ENCODE results near the gene DPH1. TPM values are rescaled to one million over a fixed set of nuclear protein-coding genes. Genes with fewer than 3 reads are reported as not detected.

DPH1 gene
- 57.2 and 64.1 TPM in 2 replicates for total RNA-seq

DNA sequence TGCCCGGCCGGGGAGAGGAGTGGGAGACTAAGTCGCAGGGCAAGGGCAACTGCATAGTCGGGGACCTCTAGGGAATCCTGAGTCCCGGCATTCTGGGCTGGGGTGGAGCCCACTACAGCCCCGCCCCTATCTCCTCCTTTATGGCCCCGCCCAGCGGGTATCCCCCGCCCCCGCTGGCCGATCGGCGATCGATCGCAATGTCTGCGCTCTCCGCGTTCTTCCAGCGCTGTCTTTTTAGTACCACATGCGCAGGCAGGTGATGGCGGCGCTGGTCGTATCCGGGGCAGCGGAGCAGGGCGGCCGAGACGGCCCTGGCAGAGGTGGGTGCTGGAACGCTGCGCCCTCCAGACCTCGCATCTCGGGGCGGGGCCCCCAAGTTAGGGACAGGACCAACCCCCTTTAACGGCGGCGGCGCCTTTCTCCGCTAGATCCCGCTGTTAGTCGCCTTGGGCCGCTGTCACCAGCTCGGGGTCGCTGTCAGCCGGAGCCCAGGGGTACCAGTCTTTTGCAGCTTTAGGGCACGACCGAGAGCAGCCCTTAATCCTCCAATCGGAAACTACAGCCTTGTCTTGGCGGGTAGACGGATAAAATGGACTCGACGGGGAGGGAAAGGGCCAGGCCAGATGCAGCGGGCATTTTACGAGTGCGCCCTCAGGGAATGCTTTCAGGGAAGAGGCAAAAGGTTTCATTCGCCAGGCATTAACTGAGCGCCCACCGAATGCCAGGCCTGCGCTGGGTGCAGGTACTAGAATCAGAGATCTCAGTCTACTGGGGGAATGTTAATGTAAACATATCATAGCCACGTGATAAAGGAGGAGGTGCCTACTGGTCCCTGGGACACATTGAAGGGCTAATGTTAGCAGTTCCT lies at the start of gene DPH1:
TSS of gene DPH1 (plus strand) at position 243 of the 868 bp plus-strand sequence. CDS start at position 260, 17 bp downstream.

GRCh38 chr17:2025220-2025621 lies 4.7 kb upstream of the DPH1 start, which contains the start of gene RTN4RL1:
Gene RTN4RL1 (minus strand): TSS chr17:2025334. CDS start chr17:2024865, 469 bp downstream.

DNA sequence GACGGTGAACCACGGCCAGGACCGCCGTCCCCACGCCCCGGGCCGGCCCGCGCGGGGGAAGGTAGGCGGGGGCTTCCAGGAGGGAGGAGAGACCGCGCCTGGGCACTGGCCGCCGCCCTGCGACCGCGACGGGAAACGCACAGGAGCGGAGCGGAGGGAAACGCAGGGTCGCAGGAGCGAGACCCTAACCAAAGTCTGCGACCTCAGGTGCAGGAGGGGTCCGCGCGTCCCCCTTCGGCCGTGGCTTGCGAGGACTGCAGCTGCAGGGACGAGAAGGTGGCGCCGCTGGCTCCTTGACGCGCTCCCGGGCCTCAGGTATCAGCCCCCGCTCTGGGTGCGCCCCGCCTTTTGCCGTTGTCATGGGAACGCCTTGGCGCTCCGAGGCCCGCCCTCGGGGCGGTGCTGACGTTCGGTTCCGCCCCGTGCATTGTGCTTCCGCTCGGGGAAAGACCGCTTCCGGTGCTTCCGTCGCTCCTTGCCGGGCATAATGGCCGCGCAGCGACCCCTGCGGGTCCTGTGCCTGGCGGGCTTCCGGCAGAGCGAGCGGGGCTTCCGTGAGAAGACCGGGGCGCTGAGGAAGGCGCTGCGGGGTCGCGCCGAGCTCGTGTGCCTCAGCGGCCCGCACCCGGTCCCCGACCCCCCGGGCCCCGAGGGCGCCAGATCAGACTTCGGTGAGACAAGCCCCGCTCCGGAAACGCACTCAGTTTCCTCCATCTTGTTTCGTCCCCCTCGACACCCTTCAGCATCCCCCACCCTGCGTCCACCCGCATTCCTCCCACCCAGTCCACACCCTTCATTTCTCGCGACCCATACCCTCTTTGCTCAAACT lies 11.8 kb downstream of the DPH1 start, which contains the start of gene OVCA2:
TSS of gene OVCA2 (plus strand) at position 462 of the 829 bp plus-strand sequence. CDS start at position 488, 26 bp downstream.

GRCh38 chr17:2054512-2055291 lies 24.7 kb downstream of the DPH1 start, which contains the start of gene HIC1:
Gene HIC1 (plus strand): TSS chr17:2055103. CDS start chr17:2056691, 1,588 bp downstream.

Small RNAs within 50 kb of the gene (small RNA-seq; reads per million reads assigned to genes)
- not detected for gene AC090617.9
- 43.2 reads per million, percentile 97 among the genes with 10 or more reads in this experiment for gene MIR132
- gene MIR212: 7.0 reads per million, percentile 85 among the genes with 10 or more reads in this experiment
- not detected for gene OVCA2

Other genes with a start within 250 kb of the DPH1 start
- 7.7 and 8.4 TPM in 2 replicates for gene SMYD4, start 200.3 kb upstream of the DPH1 start, total RNA-seq
- 10.1 and 11.7 TPM in 2 replicates for gene RPA1, start 200.1 kb upstream of the DPH1 start, total RNA-seq
- gene RTN4RL1, start 4.8 kb upstream of the DPH1 start, total RNA-seq: 0.85 and 1.6 TPM in 2 replicates
- gene OVCA2, start 11.9 kb downstream of the DPH1 start, total RNA-seq: 59.7 and 64.3 TPM in 2 replicates
- 69.8 and 71.9 TPM in 2 replicates for gene HIC1, start 24.9 kb downstream of the DPH1 start, total RNA-seq

All from hair follicle dermal papilla cell (primary cell).